ENCODE data around the gene COL8A1.

DNA sequence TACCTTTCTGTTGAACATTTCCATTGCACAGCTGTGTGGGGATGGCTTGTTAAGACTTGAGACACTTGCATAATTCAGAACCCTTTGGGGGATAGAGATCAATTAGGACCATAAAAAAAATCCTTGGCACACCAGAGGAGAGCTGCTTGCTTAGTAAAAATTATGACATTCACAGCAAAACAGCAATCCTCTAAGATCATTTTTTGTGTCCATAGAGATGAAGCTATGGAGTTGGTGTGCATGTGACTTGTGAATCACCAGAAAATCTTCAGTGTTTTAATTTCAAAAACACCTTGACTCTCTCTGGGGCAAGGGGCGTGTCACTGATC, 7.7 kb downstream of the COL8A1 start:
- no peak for TF ChIP-seq POLR2AphosphoS5 (IDR thresholded peaks at IDR 0.05; ENCODE audit: low read depth, low read length)
- TF ChIP-seq POLR2A (IDR thresholded peaks at IDR 0.05; ENCODE audit: low read depth, low read length), result no peak
